Osteoblast (primary cell): ENCODE data around the gene CDC6. TPM values are rescaled to one million over a fixed set of nuclear protein-coding genes. Genes with fewer than 3 reads are reported as not detected.

Source experiments
- DNase-seq: peaks from one replicate; pipeline ENCODE4 v3.0.0; 2011; ENCODE audit warnings: low spot score, mixed read lengths; ENCODE audit not compliant: insufficient read length; ENCODE audit errors: missing footprints
- H2AFZ ChIP-seq: 2 replicates; pipeline ENCODE4 v1.6.0; 2011; ENCODE audit warnings: mild to moderate bottlenecking, low read length
- H3K27ac ChIP-seq: 2 replicates; pipeline ENCODE4 v1.5.1; 2011; ENCODE audit warnings: mild to moderate bottlenecking, low read depth, low read length, moderate library complexity
- H3K27me3 ChIP-seq: 2 replicates; pipeline ENCODE4 v1.6.0; 2012; ENCODE audit warnings: mild to moderate bottlenecking, control low read depth, inconsistent platforms, low read length, moderate library complexity; ENCODE audit not compliant: insufficient read depth
- H3K36me3 ChIP-seq: 2 replicates; pipeline ENCODE4 v1.5.1; 2011; ENCODE audit warnings: mild to moderate bottlenecking, low read length, control low read depth, moderate library complexity; ENCODE audit not compliant: insufficient read depth
- H3K4me1 ChIP-seq: 2 replicates; pipeline ENCODE4 v1.5.1; 2011; ENCODE audit warnings: mild to moderate bottlenecking, low read length, control low read depth, moderate library complexity; ENCODE audit not compliant: insufficient read depth
- H3K4me2 ChIP-seq: 2 replicates; pipeline ENCODE4 v1.6.0; 2011; ENCODE audit warnings: mild to moderate bottlenecking, low read length; ENCODE audit not compliant: insufficient read depth
- H3K4me3 ChIP-seq: fragments of 200-600 bp; sonication (generic); 3 replicates; pipeline ENCODE4 v1.5.1; 2012; ENCODE audit warnings: mild to moderate bottlenecking, low read length, inconsistent platforms; ENCODE audit not compliant: insufficient read depth
- H3K79me2 ChIP-seq: 2 replicates; pipeline ENCODE4 v1.6.0; 2012; ENCODE audit warnings: mild to moderate bottlenecking, low read length, control low read depth, inconsistent platforms; ENCODE audit not compliant: insufficient read depth
- H3K9me3 ChIP-seq: 2 replicates; pipeline ENCODE4 v1.5.1; 2011; ENCODE audit warnings: low read depth, low read length, control low read depth
- H4K20me1 ChIP-seq: 2 replicates; pipeline ENCODE4 v1.6.0; 2012; ENCODE audit warnings: mild to moderate bottlenecking, low read length, control low read depth; ENCODE audit not compliant: insufficient read depth
- CTCF ChIP-seq: IDR thresholded peaks from 2 replicates; pipeline ENCODE4 v1.5.1; 2011; ENCODE audit warnings: mild to moderate bottlenecking, low read depth, low read length, moderate library complexity; ENCODE audit errors: extremely low read depth
- total RNA-seq: library from RNA; depleted of rRNA; stranded (reverse); fragments of >200 nt; gene quantifications from 2 replicates; pipeline ENCODE4 v1.2.3, GENCODE V29; 2012

The CDC6 gene
- total RNA-seq, 1 donor, result 5.1 TPM

GRCh38 chr17:40278414-40278813, 9.3 kb upstream of the CDC6 start:
- no peak overlapping the region for H3K4me3 ChIP-seq
- peaks cover 2% of the 10 kb centered on the region for H3K79me2 ChIP-seq
- no peak overlapping the region for H2AFZ ChIP-seq
- peaks cover 67% of the 10 kb centered on the region for H3K36me3 ChIP-seq
- no peak for TF ChIP-seq CTCF
- no peak for DNase-seq
- H3K4me1 ChIP-seq, result peaks cover 8% of the 10 kb centered on the region
- H3K9me3 ChIP-seq, result no peaks in the 10 kb centered on the region
- no peaks in the 10 kb centered on the region for H4K20me1 ChIP-seq
- H3K27ac ChIP-seq, result no peak overlapping the region
- H3K4me2 ChIP-seq, result no peak overlapping the region
- no peaks in the 10 kb centered on the region for H3K27me3 ChIP-seq

DNA sequence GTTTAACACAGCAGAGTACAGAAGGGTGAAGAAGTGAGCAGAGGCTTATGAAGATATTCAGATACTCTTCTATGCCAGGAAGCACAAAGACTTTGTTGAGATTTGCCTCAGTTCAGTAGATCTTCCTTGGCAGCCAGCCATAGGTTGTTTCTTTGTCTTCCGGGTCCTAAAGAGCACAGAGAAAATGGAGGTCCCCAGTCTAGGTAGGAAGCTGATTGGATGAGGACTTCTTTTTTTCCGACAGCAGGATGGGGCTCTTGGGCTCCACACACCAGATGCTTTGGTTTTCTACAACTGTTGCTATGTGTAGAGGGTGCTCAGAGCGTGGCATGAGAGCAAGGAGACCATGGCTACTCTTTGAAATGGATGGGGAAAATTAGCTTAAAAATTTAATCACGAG, 8.3 kb upstream of the CDC6 start:
- no peak overlapping the region for H3K4me2 ChIP-seq
- H3K27me3 ChIP-seq, result no peaks in the 10 kb centered on the region
- H3K9me3 ChIP-seq, result no peaks in the 10 kb centered on the region
- no peak for TF ChIP-seq CTCF
- H3K36me3 ChIP-seq, result peaks cover 60% of the 10 kb centered on the region
- H3K4me1 ChIP-seq, result peaks cover 16% of the 10 kb centered on the region
- no peak overlapping the region for H3K4me3 ChIP-seq
- DNase-seq, result no peak
- H3K79me2 ChIP-seq, result no peaks in the 10 kb centered on the region
- H3K27ac ChIP-seq, result no peak overlapping the region
- H4K20me1 ChIP-seq, result peaks cover 4% of the 10 kb centered on the region
- no peak overlapping the region for H2AFZ ChIP-seq

- no peak for DNase-seq
- TF ChIP-seq CTCF, result no peak
- Histone ChIP-seq H3K4me1 (peaks cover 25% of the 10 kb centered on the region), H3K9me3 (no peaks in the 10 kb centered on the region), H3K79me2 (no peaks in the 10 kb centered on the region), H3K4me3 (no peak overlapping the region), H4K20me1 (peaks cover 4% of the 10 kb centered on the region), H3K4me2 (no peak overlapping the region), H2AFZ (no peak overlapping the region), H3K27me3 (no peaks in the 10 kb centered on the region), H3K36me3 (peaks cover 51% of the 10 kb centered on the region), H3K27ac (no peak overlapping the region)
Observed at GRCh38 chr17:40281663-40282062, 6.0 kb upstream of the CDC6 start.

GRCh38 chr17:40283662-40284061, 4.0 kb upstream of the CDC6 start:
- H4K20me1 ChIP-seq, result peaks cover 4% of the 10 kb centered on the region
- peaks cover 37% of the 10 kb centered on the region for H3K36me3 ChIP-seq
- H3K27ac ChIP-seq, result peak overlapping the region; percentile 92
- H3K4me1 ChIP-seq, result peaks cover 31% of the 10 kb centered on the region
- no peak for TF ChIP-seq CTCF
- DNase-seq, result peak; percentile 93
- no peak overlapping the region for H2AFZ ChIP-seq
- H3K79me2 ChIP-seq, result no peaks in the 10 kb centered on the region
- H3K4me3 ChIP-seq, result peak overlapping the region; percentile 67
- H3K4me2 ChIP-seq, result peak overlapping the region; percentile 97
- H3K9me3 ChIP-seq, result no peaks in the 10 kb centered on the region
- H3K27me3 ChIP-seq, result no peaks in the 10 kb centered on the region
